T-helper 22 cell (primary cell): ENCODE measurements around the gene POC1A.
"Not testable (repeated sequence)": the region's sequence is repeated elsewhere in the genome, so short reads cannot be mapped to it uniquely, and the experiment has no call there.

ENCODE experiments used
- DNase-seq: peaks from one replicate; pipeline ENCODE4 v3.0.0-alpha.2; 2020; ENCODE audit warnings: low read depth

Gene POC1A

DNA sequence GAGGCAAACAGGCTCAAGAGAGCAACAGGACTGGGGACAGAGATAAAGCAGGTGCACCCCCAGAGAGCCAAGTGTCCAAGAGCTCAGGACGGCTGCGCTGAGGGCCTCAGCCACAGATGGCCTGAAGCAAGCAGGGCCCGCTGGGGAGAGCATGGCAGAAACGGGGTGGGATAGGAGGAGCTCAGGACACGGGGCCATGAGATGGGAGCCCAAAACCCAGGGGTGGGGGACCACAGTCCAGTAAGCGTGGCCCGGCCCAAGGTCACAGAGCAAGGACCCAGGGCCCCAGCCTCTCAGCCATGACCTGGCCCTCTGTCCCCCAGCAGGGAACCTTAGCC is 107.4 kb downstream of the POC1A start:
- DNase-seq = no peak

- no peak for DNase-seq
These were observed 107.9 kb downstream of the POC1A start for GRCh38 chr3:52046186-52046901.

DNA sequence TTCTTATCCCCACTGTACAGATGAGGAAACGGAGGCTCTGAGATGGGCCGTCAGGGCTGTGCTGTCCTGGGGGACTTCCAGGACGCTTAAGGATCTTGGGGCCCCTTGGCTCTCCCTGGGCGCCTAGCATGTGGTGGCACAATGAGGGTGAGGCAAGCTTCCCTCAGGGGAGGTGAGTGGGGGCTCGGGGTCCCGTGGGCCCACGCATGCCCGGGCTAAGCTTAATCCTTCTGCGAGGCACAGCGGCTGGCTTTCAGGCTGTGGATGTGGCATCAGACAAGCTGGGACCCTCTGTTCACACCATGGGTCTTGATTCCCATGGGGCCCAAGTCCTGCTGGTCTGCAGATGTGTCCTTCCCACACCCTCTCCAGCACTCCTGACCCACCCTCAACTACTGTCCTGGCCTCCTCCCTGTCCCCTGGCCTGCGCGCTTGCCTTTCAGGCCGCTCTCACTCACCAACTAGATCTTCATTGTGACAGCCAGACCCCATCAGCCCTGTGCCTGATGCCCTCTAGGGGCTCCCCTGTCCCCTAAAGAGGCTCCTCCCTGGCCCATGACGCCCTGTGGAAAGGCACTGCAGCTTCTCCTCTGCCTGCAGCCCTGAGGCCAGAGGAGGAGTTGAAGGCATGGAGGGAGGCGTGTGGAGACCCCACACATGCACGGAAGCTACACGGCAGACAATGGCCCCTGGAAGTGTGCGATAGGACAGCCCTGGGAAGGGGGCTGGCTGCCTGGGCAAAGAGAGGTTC is 109.2 kb downstream of the POC1A start:
- no peak for DNase-seq

DNA sequence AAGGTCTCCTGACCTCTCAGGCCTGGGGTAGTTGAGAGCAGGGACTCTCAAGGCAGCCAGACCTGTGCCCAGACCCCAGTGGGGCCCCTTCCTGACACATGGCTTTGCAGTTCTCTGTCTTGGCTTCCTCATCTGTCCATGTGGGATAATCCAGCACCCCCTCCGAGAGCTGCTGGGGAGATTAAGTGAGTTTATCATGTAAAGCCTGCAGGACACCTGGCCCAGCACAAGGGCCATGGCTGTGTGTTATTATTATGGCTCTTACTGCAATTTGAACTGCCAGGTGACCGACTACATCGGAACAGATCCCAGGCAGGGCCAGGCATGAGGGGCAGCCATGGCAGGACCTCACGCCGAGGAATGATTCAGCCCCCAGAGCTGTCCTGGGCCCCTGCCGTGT is 110.5 kb downstream of the POC1A start:
- DNase-seq = no peak

GRCh38 chr3:52043039-52043438 is 111.2 kb downstream of the POC1A start:
- not testable (repeated sequence) for DNase-seq

DNA sequence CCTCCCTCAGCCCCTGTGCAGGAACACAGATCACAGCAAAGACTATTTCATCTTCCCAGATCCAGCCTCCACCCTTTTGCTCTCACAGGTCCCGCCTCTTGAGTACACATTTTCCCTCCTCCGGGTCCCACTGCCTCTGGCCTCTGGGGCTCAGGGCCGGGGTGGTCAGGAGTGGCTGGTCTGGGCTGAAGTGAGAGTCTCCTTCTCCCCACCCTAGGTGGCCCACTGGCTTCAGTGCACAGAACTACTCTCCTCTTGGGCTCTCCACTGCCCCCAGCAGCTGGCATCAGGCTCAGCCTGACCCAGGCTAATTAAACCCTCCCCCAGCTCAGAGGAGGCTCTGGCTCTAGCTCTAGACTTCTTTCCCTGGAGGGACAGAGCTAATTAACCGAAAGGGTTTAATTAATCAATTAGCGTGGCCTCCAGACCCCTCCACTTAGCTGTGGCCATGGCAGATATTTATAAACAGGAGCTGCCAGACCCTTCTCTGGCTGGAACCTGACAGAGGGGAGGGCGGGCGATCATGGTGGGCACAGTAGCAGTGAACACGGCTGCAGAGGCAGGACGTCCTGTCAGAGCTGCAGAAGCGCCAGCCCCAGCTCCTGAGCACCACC is 113.0 kb downstream of the POC1A start:
- no peak for DNase-seq

GRCh38 chr3:52040600-52040999 is 113.6 kb downstream of the POC1A start:
- DNase-seq = no peak

GRCh38 chr3:52039846-52040245 is 114.4 kb downstream of the POC1A start:
- no peak for DNase-seq

- no peak for DNase-seq
These were observed 114.8 kb downstream of the POC1A start for GRCh38 chr3:52039426-52039825.

- DNase-seq = no peak
These were observed 116.0 kb downstream of the POC1A start for GRCh38 chr3:52038227-52038626.

GRCh38 chr3:52037291-52037690 is 116.9 kb downstream of the POC1A start:
- no peak for DNase-seq

GRCh38 chr3:52036829-52037228 is 117.4 kb downstream of the POC1A start:
- DNase-seq = no peak

DNA sequence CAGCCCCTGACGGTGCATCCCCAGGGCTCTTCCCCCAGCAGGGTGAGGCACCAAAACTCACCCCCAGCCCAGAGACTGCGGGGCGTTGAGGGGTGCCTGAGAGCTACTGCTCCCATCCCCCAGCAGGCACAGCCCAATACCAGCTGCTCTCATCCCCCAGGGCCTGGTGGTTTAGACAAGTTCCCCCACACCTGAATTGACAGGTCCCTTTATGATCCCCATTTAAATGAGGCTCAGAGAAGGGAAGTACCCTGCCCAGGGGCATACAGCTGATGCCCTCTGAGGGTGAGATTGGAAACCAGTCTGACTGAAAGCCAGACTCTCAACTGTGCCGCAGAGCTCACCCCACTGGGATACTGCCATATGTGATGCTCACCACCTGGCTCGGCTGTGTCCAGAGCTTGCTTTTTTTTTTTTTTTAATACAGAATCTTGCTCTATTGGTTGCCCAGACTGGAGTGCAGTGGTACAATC is 118.0 kb downstream of the POC1A start:
- DNase-seq = no peak

- no peak for DNase-seq
These were observed 119.6 kb downstream of the POC1A start for GRCh38 chr3:52034651-52035050.

- no peak for DNase-seq
These were observed 120.0 kb downstream of the POC1A start for GRCh38 chr3:52034212-52034611.

DNA sequence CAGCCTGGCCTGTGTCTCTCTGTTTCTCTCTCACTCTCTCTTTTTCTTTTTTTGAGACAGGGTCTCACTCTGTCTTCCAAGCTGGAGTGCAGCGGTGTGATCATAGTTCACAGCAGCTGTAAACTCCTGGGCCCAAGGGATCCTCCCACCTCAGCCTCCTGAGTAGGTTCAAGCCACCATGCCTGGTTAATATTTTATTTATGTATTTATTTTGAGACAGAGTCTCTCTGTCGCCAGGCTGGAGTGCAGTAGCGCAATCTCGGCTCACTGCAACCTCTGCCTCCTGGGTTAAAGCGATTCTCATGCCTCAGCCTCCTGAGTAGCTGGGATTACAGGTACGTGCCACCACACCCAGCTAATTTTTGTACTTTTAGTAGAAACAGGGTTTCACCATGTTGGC is 120.5 kb downstream of the POC1A start:
- DNase-seq = not testable (repeated sequence)

- DNase-seq = no peak
These were observed 121.4 kb downstream of the POC1A start for GRCh38 chr3:52032702-52033408.

DNA sequence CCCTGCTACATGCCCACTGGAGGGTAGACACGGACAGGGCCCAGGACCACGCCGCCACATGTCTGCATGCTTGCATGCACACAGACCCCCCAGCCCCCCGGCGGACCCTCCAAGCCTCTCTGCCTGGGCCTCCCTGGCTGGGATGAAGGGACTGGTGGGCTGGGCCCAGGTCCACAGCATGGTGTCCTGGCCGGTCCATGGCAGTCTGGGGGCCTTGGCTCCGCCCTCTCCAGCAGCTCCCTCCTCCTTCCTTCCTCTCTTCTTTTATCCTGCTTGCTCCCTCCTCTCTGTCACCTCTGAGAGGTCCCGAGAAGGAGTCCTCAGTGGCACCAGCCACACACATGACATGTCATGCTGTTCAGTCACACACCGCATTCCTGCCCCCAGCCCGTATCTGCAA is 122.3 kb downstream of the POC1A start:
- no peak for DNase-seq

DNA sequence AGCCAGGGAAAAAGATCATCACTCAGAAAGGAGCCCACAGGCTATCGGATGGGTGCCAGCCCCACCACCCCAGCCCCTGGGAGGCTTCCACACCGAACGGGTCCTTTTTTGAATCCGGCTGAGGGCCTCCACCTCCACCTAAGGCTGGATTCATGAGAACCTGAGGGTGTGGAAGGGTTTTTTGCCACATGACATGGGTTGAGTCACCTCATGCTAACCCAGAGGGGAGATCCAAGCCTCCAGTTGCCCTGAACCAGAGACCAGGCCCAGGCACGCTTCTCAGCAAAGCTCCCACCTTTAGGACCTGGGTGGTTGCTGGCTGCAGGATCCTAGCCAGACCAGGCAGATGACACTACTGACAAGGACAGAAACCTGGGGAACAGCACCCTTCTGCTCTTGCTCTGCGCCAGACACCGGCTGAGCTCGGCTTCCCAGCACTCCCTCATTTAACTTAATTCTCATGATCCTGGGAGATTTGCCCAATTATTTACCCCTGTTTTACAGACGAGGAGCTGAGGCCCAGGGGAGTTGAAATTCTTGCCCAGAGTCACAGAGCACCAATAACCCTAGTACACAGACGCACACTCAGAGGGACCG is 123.4 kb downstream of the POC1A start:
- DNase-seq = no peak

GRCh38 chr3:52029535-52029934 is 124.7 kb downstream of the POC1A start:
- DNase-seq = no peak

DNA sequence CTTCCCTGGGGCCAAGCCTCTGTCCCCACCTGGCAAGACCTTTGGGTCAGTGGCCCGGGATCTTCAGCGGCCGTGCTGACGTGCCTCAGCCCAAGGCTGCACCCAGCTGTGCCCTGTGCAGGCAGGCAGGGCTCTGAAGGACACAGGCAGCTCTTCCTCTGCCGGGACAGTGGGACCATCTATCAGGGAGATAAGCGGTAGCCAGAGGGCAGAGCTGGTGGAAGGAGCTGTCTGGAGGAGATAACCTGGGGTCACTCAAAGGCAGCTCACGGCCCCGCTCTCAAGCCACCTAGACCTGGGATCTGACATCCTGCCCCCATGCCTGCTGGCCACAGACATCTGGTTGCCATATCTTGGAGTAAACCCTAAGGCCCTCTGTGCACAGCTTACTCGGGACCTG is 125.2 kb downstream of the POC1A start:
- no peak for DNase-seq

GRCh38 chr3:52028572-52028971 is 125.7 kb downstream of the POC1A start:
- DNase-seq = no peak
